Kidney epithelial cell (primary cell): Measurements from ENCODE around the gene C1orf159. TPM values are rescaled to one million over a fixed set of nuclear protein-coding genes. Genes with fewer than 3 reads are reported as not detected.

Experiments
- DNase-seq: peaks from one replicate; pipeline ENCODE4 v3.0.0-alpha.2; 2010; ENCODE audit warnings: low read depth
- H3K27me3 ChIP-seq: 2 replicates; pipeline ENCODE4 v1.6.0; 2011; ENCODE audit warnings: low read length; ENCODE audit not compliant: control insufficient read depth, insufficient read depth
- H3K36me3 ChIP-seq: 2 replicates; pipeline ENCODE4 v1.5.1; 2011; ENCODE audit warnings: low read length; ENCODE audit not compliant: control insufficient read depth, insufficient read depth
- H3K4me3 ChIP-seq: 2 replicates; pipeline ENCODE4 v1.5.1; 2011; ENCODE audit warnings: low read depth, mild to moderate bottlenecking, control low read depth, low read length
- CTCF ChIP-seq: IDR thresholded peaks from 2 replicates; pipeline ENCODE4 v1.5.1; 2011; ENCODE audit warnings: mild to moderate bottlenecking, moderate library complexity, low read length, control low read depth, inconsistent platforms; ENCODE audit not compliant: insufficient read depth, poor library complexity, severe bottlenecking
- total RNA-seq: library from RNA; depleted of rRNA; stranded (reverse); fragments of >200 nt; gene quantifications from 2 replicates; pipeline ENCODE4 v1.2.3, GENCODE V29; 2015

Gene C1orf159
- total RNA-seq, 1 donor from 2014 or later, result 20.3 TPM

GRCh38 chr1:1121611-1122077 is 5.8 kb upstream of the C1orf159 start:
- Histone ChIP-seq H3K27me3 (peaks cover 20% of the 10 kb centered on the region), H3K36me3 (no peaks in the 10 kb centered on the region), H3K4me3 (no peak overlapping the region)
- TF ChIP-seq CTCF, result no peak
- DNase-seq, result no peak

GRCh38 chr1:1120866-1121591 is 5.1 kb upstream of the C1orf159 start:
- TF ChIP-seq CTCF, result no peak
- Histone ChIP-seq H3K36me3 (no peaks in the 10 kb centered on the region), H3K4me3 (no peak overlapping the region), H3K27me3 (peaks cover 20% of the 10 kb centered on the region)
- DNase-seq, result no peak

- Histone ChIP-seq H3K4me3 (no peak overlapping the region), H3K36me3 (no peaks in the 10 kb centered on the region), H3K27me3 (peaks cover 20% of the 10 kb centered on the region)
- DNase-seq, result no peak
- TF ChIP-seq CTCF, result no peak
Observed at GRCh38 chr1:1120096-1120495, 4.2 kb upstream of the C1orf159 start.

- no peak for DNase-seq
- no peaks in the 10 kb centered on the region for H3K36me3 ChIP-seq
- H3K27me3 ChIP-seq, result peaks cover 20% of the 10 kb centered on the region
- H3K4me3 ChIP-seq, result no peak overlapping the region
- no peak for TF ChIP-seq CTCF
Observed at GRCh38 chr1:1119272-1119890, 3.5 kb upstream of the C1orf159 start.

- no peak overlapping the region for H3K4me3 ChIP-seq
- no peak for TF ChIP-seq CTCF
- peaks cover 20% of the 10 kb centered on the region for H3K27me3 ChIP-seq
- no peaks in the 10 kb centered on the region for H3K36me3 ChIP-seq
- DNase-seq, result no peak
Observed at GRCh38 chr1:1118876-1119220, 3.0 kb upstream of the C1orf159 start.
